GM12891 (cell line): ENCODE data around the gene KRT82.
A peak's percentile ranks its signal among the peaks of the same experiment; 100 is the strongest.

Experiments
- DNase-seq: peaks from one replicate; pipeline ENCODE4 v3.0.0; 2011; ENCODE audit warnings: low spot score; ENCODE audit not compliant: insufficient read length
- FAIRE-seq: peaks from 2 replicates; lab custom pipeline; 2011; peaks lifted over from hg19 to GRCh38; lab: Jason Lieb, UNC
- PAX5 ChIP-seq: IDR thresholded peaks from 2 replicates; pipeline ENCODE4 v1.6.1; 2011; ENCODE audit warnings: low read length, moderate library complexity, mild to moderate bottlenecking; ENCODE audit not compliant: insufficient read depth, severe bottlenecking
- POLR2A ChIP-seq: IDR thresholded peaks from 2 replicates; pipeline ENCODE4 v1.6.1; 2011; ENCODE audit warnings: low read depth, low read length, control low read depth
- POLR2AphosphoS5 ChIP-seq: IDR thresholded peaks from 2 replicates; pipeline ENCODE4 v1.6.1; 2011; ENCODE audit warnings: low read depth, low read length, control low read depth
- POU2F2 ChIP-seq: IDR thresholded peaks from 2 replicates; pipeline ENCODE4 v1.6.1; 2011; ENCODE audit warnings: low read depth, mild to moderate bottlenecking, control low read depth, low read length, moderate library complexity
- SPI1 ChIP-seq: IDR thresholded peaks from 2 replicates; pipeline ENCODE4 v1.6.1; 2011; ENCODE audit warnings: low read depth, low read length, control low read depth
- TAF1 ChIP-seq: IDR thresholded peaks from 2 replicates; pipeline ENCODE4 v1.6.1; 2011; ENCODE audit warnings: low read depth, low read length, control low read depth

Gene KRT82

DNA sequence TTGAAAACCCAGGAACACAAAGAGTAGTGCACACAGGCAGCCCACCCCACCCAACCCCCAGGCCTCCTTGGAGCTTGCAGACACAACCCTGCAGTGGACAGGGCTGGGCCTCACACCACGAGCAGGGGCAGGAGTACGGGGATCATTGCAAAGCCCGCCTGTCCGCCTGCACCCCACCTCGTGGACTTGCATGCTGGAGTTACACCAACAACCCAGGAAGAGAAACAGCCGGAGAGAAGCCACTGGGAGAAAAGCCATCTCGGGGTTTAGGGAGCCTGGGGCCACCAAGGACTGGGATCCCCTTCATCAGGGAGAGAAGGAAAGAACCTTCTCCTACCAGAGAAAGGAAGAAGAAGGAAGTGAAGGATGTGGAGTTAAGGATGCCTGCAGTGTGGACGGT is 28.9 kb downstream of the KRT82 start:
- no peak for FAIRE-seq
- no peak for TF ChIP-seq SPI1
- TF ChIP-seq POU2F2: no peak
- TF ChIP-seq PAX5: no peak
- DNase-seq: no peak

DNA sequence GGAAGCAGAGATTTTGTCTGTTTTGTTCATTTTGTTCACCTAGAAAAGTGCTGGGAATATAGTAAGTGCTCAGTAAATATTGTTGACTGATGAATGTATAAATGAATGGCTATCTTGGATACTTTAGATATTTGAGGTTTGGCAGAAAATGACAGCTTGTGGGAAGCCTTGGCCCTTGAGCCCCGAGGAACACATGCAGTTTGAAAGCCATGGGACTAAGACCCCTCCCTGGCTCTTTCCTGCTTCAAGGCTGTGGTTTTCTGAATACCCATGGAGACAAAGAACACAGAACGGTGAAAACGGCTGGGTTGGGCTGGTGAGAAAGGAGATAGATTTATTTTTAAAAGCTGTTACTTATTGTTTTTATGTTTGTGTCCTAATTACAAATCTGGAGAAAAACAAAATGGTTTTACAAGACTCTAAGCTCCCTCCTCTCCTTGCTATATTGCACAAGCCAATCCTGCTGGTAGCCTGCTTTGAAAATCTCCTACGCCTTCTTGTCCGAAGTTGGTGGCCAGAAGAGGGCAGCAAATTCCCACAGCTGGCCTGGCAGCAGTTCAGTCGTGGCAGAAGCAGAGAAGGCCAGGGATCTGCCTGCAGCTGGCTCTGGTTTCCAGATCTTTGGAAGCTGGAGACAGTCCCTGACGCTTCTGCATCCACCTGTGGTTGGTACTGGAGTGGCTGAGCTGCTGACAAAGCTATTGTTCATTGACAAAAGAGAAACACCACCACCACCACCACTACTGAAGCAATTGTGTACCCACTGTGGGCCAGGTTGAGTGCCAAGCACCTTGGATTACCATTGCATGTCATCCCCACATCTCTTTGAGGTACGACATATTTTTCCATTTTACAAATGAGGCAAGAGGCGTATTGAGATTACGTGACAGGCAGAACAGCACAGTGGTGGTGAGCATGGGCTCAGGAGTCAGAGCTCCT is 33.6 kb downstream of the KRT82 start:
- peak; percentile 66 for FAIRE-seq
- DNase-seq: peak; percentile 58
- TF ChIP-seq POLR2AphosphoS5 (no peak), POU2F2 (no peak), TAF1 (no peak), PAX5 (no peak), POLR2A (no peak), SPI1 (no peak)

DNA sequence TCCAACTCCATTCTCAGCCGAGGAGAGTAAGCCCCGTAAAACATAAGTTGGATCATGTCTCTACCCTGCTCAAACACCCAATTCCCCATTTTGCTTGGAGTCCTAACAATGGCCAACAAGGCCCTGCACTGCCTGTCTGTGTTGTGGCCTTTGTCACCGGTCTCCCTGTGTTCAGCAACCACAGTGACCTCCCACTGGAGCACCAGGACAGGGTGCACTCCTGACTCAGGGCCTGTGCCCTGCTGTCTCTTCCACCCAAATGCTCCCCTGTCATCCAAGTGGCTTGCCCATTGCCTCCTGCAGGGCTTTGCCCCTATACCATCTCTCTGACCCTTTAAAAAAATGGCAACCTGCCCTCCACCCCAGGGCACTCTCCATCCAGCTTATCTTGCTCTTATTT is 34.4 kb downstream of the KRT82 start:
- FAIRE-seq (no peak), DNase-seq (no peak)
- TF ChIP-seq TAF1: no peak
- TF ChIP-seq POU2F2: no peak
- no peak for TF ChIP-seq SPI1
- no peak for TF ChIP-seq PAX5
- TF ChIP-seq POLR2AphosphoS5: no peak
- no peak for TF ChIP-seq POLR2A

DNA sequence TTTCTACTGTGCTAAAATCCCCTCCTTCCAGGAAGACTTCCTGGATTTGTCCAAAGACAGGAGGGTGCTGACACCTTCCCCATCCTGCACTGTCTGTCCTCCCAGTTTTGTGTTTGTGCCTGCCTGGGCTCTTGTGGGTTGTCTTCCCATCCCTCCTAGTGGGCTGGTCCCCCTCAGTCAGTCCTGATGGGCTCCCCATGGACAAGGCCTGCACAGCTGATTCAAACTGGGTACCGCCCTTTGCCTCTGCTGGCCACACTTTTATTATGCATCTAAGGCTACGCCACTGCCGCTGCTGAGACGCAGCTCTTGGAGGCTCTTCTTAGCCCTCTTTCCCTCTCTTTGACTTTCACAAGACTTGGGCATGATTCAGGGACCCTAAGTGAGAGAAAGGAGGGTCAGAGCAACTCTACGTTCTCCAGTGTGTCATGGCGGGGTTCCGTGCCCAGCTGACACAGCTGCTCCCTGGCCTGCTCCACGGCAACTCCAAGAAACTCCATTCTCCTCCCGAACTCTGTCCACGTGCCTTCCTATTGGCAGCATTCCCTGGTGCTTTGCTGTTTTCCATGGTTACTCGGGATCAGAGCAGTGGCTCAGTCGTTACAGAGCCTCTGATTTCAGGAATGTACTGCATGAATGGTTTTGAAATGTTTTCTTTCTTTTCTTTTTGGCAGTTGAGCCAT is 35.1 kb downstream of the KRT82 start:
- no peak for DNase-seq
- FAIRE-seq: no peak

DNA sequence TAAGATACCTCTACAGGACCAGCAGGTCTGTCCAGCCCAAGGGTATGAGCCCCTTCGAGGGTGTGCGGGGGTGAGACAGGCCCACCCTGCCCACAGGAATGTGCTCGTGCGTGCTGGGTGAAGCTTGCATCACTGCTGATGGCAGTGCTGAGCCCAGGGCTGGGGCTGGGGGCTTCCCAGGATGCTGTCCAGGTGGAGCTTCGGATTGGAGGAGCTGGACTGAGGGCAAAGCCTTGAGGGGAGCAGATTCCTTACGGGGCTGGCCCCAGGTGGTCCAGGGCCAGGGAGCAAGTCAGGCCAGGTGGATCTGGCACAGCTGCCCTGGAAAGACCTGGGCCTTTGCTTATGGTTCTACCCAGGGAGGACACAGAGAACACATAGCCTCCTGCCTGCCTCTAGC is 36.3 kb downstream of the KRT82 start:
- DNase-seq (no peak), FAIRE-seq (no peak)
- TF ChIP-seq POLR2A (no peak), PAX5 (no peak), POU2F2 (no peak), POLR2AphosphoS5 (no peak), SPI1 (no peak), TAF1 (no peak)

More for the DNA sequence above, 35.1 kb downstream of the KRT82 start:
- no peak for TF ChIP-seq POU2F2
- TF ChIP-seq POLR2A: no peak
- no peak for TF ChIP-seq SPI1
- TF ChIP-seq POLR2AphosphoS5: no peak
- no peak for TF ChIP-seq PAX5
- TF ChIP-seq TAF1: no peak

DNA sequence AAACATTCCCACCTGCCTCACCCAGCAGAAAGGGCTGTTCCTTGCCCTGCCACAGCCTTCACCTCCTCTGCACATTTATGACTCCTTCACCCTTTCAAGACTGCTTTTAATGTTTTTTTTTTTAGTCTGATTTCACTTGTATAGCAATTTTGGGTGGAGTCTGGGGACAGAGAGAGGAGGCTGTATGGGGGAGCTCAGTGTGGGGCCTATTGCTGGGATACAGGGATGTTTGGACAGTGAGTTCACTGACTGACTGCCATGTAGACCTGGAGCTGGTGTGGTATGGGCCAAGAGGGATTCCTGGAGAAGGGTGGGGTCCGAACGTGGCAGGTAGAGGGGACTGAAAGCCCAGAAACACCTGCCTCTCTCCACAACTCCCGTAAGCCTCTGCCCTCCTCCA is 36.9 kb downstream of the KRT82 start:
- DNase-seq: no peak
- no peak for FAIRE-seq
- TF ChIP-seq POLR2AphosphoS5: no peak
- TF ChIP-seq POU2F2: no peak
- TF ChIP-seq TAF1: no peak
- no peak for TF ChIP-seq PAX5
- no peak for TF ChIP-seq SPI1
- no peak for TF ChIP-seq POLR2A

DNA sequence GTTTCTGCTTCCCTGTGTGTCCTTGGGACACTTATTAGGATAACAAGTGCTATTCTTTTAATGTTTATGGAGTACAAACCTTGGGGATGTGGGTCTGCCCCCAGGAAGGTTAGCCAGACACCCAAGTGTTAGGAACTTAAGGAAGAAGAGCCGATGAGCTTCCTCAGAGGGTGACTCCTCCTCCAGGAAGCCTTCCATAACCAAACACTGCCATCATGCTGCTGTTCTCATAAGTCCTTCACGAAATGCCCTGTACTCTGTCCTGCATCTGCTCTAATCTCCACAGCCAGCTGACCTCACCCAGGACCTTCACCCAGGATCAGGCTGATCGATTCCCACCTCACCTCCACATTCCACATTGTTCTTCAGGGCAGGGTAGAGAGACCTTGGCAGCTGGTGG is 37.6 kb downstream of the KRT82 start:
- TF ChIP-seq POU2F2 (no peak), SPI1 (no peak), POLR2AphosphoS5 (no peak), POLR2A (no peak), PAX5 (no peak), TAF1 (no peak)
- DNase-seq: no peak
- no peak for FAIRE-seq

DNA sequence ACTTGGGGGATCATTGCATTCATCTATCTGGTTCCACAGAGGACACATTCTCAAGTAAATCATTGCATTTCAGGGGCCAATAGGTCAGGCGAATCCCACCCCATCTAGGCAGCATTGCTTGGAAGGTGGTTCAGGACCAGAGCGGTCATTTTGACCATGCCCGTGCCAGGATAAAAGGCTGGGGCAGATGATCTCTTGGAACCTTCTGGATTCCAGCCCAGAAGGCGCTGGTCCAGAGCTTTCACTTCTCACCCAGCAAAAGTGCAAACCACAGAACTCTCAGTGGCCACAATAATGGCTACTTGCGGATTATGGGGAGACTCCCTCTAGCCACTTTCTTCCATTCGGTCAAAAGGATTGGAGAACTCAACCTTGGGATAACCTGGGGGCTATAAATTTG is 38.3 kb downstream of the KRT82 start:
- FAIRE-seq (no peak), DNase-seq (no peak)
- TF ChIP-seq POU2F2: no peak
- no peak for TF ChIP-seq PAX5
- no peak for TF ChIP-seq POLR2AphosphoS5
- TF ChIP-seq SPI1: no peak
- TF ChIP-seq TAF1: no peak
- no peak for TF ChIP-seq POLR2A

DNA sequence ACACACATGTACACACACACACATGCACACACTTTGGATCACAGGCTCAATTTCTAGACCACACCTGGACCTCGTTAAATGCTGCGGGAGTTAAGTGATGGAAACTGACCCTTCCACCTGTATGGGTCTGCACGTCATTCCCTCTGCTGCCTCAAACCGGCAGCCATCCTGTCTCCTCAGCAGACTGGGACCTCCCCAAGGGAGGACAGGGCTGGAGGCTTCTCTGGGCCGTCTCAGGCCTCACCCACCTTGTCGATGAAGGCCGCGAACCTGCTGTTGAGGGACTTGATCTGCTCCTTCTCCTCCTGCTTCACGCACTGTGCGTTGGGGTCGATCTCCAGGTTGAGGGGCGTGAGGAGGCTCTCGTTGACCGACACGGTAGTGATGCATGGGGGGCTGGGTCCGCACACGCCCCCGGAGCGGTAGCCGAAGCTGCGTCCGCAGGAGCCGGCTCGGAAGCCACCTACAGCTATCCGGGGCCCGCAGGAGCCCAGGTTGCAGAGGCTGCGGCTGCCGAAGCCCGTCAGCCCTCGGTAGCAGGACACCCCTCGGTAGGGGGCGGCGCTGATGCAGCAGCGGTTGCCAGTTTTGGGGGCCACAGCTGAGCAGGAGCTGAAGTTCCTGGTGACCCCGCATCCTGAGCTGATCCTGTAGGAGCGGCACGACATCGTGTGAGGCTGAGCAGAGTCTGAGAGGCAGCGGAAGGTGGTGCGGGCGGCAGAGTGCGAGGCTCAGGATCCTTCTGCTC is 39.2 kb downstream of the KRT82 start, which contains the start of gene KRT85:
TSS of gene KRT85 (minus strand) at position 744 of the 748 bp plus-strand sequence. CDS start at position 668, 76 bp downstream.
- FAIRE-seq (no peak), DNase-seq (no peak)
- TF ChIP-seq POLR2AphosphoS5 (no peak), TAF1 (no peak), POLR2A (no peak), PAX5 (no peak), SPI1 (no peak), POU2F2 (no peak)
